Choroid plexus epithelial cell (primary cell): ENCODE data around the gene IGF2.
"Not testable (repeated sequence)": the region's sequence is repeated elsewhere in the genome, so short reads cannot be mapped to it uniquely, and the experiment has no call there.

Source experiments
- DNase-seq: peaks from one replicate; pipeline ENCODE4 v3.0.0-alpha.2; 2010; ENCODE audit warnings: low read depth
- H3K4me3 ChIP-seq: 2 replicates; pipeline ENCODE4 v1.5.1; 2011; ENCODE audit warnings: low read depth, mild to moderate bottlenecking, control low read depth, low read length, moderate library complexity
- CTCF ChIP-seq: conservative IDR thresholded peaks from 2 replicates; pipeline ENCODE4 v1.5.1; 2011; ENCODE audit warnings: low read depth, mild to moderate bottlenecking, control low read depth, inconsistent platforms, low read length, moderate library complexity

The IGF2 gene

GRCh38 chr11:2182075-2182474 lies 42.9 kb upstream of the IGF2 start:
- TF ChIP-seq CTCF: no peak
- H3K4me3 ChIP-seq: no peak overlapping the region
- DNase-seq: no peak

- DNase-seq: no peak
- TF ChIP-seq CTCF: no peak
- H3K4me3 ChIP-seq: no peak overlapping the region
These were observed 41.7 kb upstream of the IGF2 start for GRCh38 chr11:2180789-2181370.

GRCh38 chr11:2180347-2180746 lies 41.2 kb upstream of the IGF2 start:
- no peak for TF ChIP-seq CTCF
- no peak for DNase-seq
- no peak overlapping the region for H3K4me3 ChIP-seq

GRCh38 chr11:2179516-2179915 lies 40.3 kb upstream of the IGF2 start:
- H3K4me3 ChIP-seq: no peak overlapping the region
- DNase-seq: no peak
- TF ChIP-seq CTCF: no peak

- TF ChIP-seq CTCF: no peak
- no peak overlapping the region for H3K4me3 ChIP-seq
- DNase-seq: peak; percentile 43
These were observed 39.8 kb upstream of the IGF2 start for GRCh38 chr11:2178906-2179494.

- H3K4me3 ChIP-seq, DNase-seq: not testable (repeated sequence)
These were observed 39.0 kb upstream of the IGF2 start for GRCh38 chr11:2178055-2178773.

GRCh38 chr11:2177076-2177475 lies 37.9 kb upstream of the IGF2 start:
- TF ChIP-seq CTCF: no peak
- H3K4me3 ChIP-seq: no peak overlapping the region
- DNase-seq: no peak
